GM12878 (cell line): ENCODE results near the gene GRB10. TPM values are rescaled to one million over a fixed set of nuclear protein-coding genes. Genes with fewer than 3 reads are reported as not detected.

Experiments used
- ATAC-seq: fragments of 200-7000 bp; cut with Tn5 transposase; 3 replicates; pipeline ENCODE4 v1.9.1; 2020; ENCODE audit warnings: mild to moderate bottlenecking, moderate library complexity
- BruUV-seq: library from RNA; stranded (reverse); fragments of 400-500 nt; replicated peaks from 2 replicates; lab custom pipeline; 2021; lab: Mats Ljungman, UMichigan
- CTCF ChIA-PET: fragments of 300-600 bp; sonication (Branson Sonifier 250); formaldehyde crosslinking; extraction: SDS; loops from one replicate; lab custom pipeline; 2021; ENCODE audit warnings: inconsistent platforms; lab: Yijun Ruan, JAX
- POLR2A ChIA-PET: fragments of 350-600 bp; formaldehyde crosslinking; extraction: SDS; loops from one replicate; lab custom pipeline; 2021; ENCODE audit warnings: inconsistent platforms; lab: Charles Lee
- RAD21 ChIA-PET: fragments of 300-600 bp; sonication (Branson Sonifier 250); formaldehyde crosslinking; loops from one replicate; lab custom pipeline; 2023; ENCODE audit warnings: antibody characterized with exemption; ENCODE audit not compliant: unreplicated experiment; lab: Charles Lee
- SMC1A ChIA-PET: fragments of 300-600 bp; sonication (Branson Sonifier 250); formaldehyde crosslinking; loops from one replicate; lab custom pipeline; 2023; ENCODE audit not compliant: unreplicated experiment, uncharacterized antibody; lab: Charles Lee
- DNase-seq: peaks from one replicate; pipeline ENCODE4 v3.0.0-alpha.2; 2011; ENCODE audit warnings: low read depth, low spot score
- FAIRE-seq: peaks from 3 replicates; lab custom pipeline; 2011; peaks lifted over from hg19 to GRCh38; lab: Jason Lieb, UNC
- H2AFZ ChIP-seq: 2 replicates; pipeline ENCODE4 v1.6.0; 2011; ENCODE audit warnings: low read depth, low read length, control low read depth; ENCODE audit not compliant: control insufficient read depth
- H3K27ac ChIP-seq: 2 replicates; pipeline ENCODE4 v1.5.1; 2011; ENCODE audit warnings: control low read depth; ENCODE audit not compliant: control insufficient read depth, insufficient read depth
- H3K27me3 ChIP-seq, 2 experiments: replicated peaks in 1 of 2; 2 replicates each; pipeline versions ENCODE4 v1.6.0 to v1.6.1; 2011; ENCODE audit warnings: low read length in 1 of 2; ENCODE audit not compliant: control insufficient read depth in 2 of 2, insufficient read depth in 2 of 2
- H3K36me3 ChIP-seq, 2 experiments: 2 replicates each; pipeline ENCODE4 v1.5.1; 2011; ENCODE audit warnings: low read length in 1 of 2; ENCODE audit not compliant: control insufficient read depth in 2 of 2, insufficient read depth in 2 of 2
- H3K4me1 ChIP-seq: 2 replicates; pipeline ENCODE4 v1.6.1; 2011; ENCODE audit warnings: mild to moderate bottlenecking, low read length, moderate library complexity, mixed read lengths; ENCODE audit not compliant: control insufficient read depth, insufficient read depth
- H3K4me2 ChIP-seq: 2 replicates; pipeline ENCODE4 v1.6.0; 2011; ENCODE audit warnings: control low read depth; ENCODE audit not compliant: control insufficient read depth, insufficient read depth
- H3K4me3 ChIP-seq: fragments of 200-600 bp; sonication (generic); 2 replicates; pipeline ENCODE4 v1.5.1; 2016
- H3K79me2 ChIP-seq: 2 replicates; pipeline ENCODE4 v1.6.0; 2011; ENCODE audit warnings: low read length; ENCODE audit not compliant: control insufficient read depth, insufficient read depth
- H3K9ac ChIP-seq: 2 replicates; pipeline ENCODE4 v1.8.0; 2011; ENCODE audit warnings: low read length, control low read depth, mixed read lengths; ENCODE audit not compliant: control insufficient read depth, insufficient read depth
- H3K9me3 ChIP-seq: replicated peaks from 3 replicates; pipeline ENCODE4 v1.5.1; 2011; ENCODE audit warnings: mild to moderate bottlenecking, low read length; ENCODE audit not compliant: control insufficient read depth, insufficient read depth
- H4K20me1 ChIP-seq: 2 replicates; pipeline ENCODE4 v1.6.0; 2011; ENCODE audit not compliant: control insufficient read depth, insufficient read depth
- ATF2 ChIP-seq: IDR thresholded peaks from 2 replicates; pipeline ENCODE4 v1.6.1; 2012; ENCODE audit warnings: low read length, inconsistent platforms
- RELB ChIP-seq: fragments of 450-650 bp; IDR thresholded peaks from 2 replicates; pipeline ENCODE4 v1.6.1; 2017; ENCODE audit warnings: low read depth, mild to moderate bottlenecking, moderate library complexity
- SUPT20H ChIP-seq: IDR thresholded peaks from 2 replicates; pipeline ENCODE4 v1.6.1; 2011; ENCODE audit warnings: low read depth, mild to moderate bottlenecking, low read length, moderate library complexity, borderline replicate concordance; ENCODE audit not compliant: control insufficient read depth
- TARDBP ChIP-seq: IDR thresholded peaks from 2 replicates; pipeline ENCODE4 v1.6.1; 2016; ENCODE audit warnings: borderline replicate concordance
- ZNF217 ChIP-seq: fragments of 450-650 bp; IDR thresholded peaks from 2 replicates; pipeline ENCODE4 v1.6.1; 2017; ENCODE audit warnings: antibody characterized with exemption, mild to moderate bottlenecking
- whole genome bisulfite sequencing: methylation state at CpG from one replicate; pipeline ENCODE4 v1.1.6; 2016; ENCODE audit warnings: low lambda C conversion rate; ENCODE audit not compliant: insufficient replicate concordance, insufficient coverage; ENCODE audit errors: missing lambda C conversion rate; 5-methylcytosine and 5-hydroxymethylcytosine counted together
- in situ Hi-C: fragments of 300-500 bp; cut with MboI; formaldehyde crosslinking; loops from 9 replicates; pipeline ENCODE4 v1.14.3; 2018; ENCODE audit warnings: mixed read lengths
- intact Hi-C: fragments of 100-400 bp; cut with micrococcal nuclease; formaldehyde crosslinking; loops from one replicate; pipeline ENCODE4 v1.14.2; 2022; ENCODE audit not compliant: unreplicated experiment
- polyA plus RNA-seq, 11 experiments: library from polyadenylated mRNA; depleted of rRNA in 4 of 11; unstranded in 6 of 11; stranded (reverse) in 5 of 11; fragments of >200 nt; fragmentation: Nextera tagmentation in 4 of 11; fragmentation: Illumina TruSeq in 1 of 11; extraction: Ambion mirVana in 4 of 11; extraction: Trizol in 1 of 11; gene quantifications; 1 replicate in 1 of 11; 2 replicates in 10 of 11; pipeline versions ENCODE4 v1.2.1 to v1.2.3, GENCODE V29; 2011 to 2016; ENCODE audit warnings: inconsistent platforms in 2 of 11, missing spikeins in 2 of 11, low read depth in 1 of 11
- total RNA-seq, 4 experiments: library from RNA; depleted of rRNA in 3 of 4; stranded (reverse); fragments of >200 nt in 3 of 4; fragmentation: Illumina TruSeq in 1 of 4; extraction: Trizol in 1 of 4; gene quantifications; 2 replicates each; pipeline versions ENCODE4 v1.2.1 to v1.2.3, GENCODE V29; 2013 to 2021

The GRB10 gene
- total and polyA plus RNA-seq, 10 of the 15 experiments (the other 5 are each of a cell fraction or from before 2014, with no cell fraction given): 0.04 to 0.33 TPM; not detected in 8

- intact Hi-C loops: no loop called here
- CTCF ChIA-PET: interaction anchor here (1.0 kb wide), 1 partner anchor 472 kb away, joined by 4 read pairs; no protein-coding TSS in a partner anchor
- SMC1A ChIA-PET: no interaction called here
Observed at GRCh38 chr7:50688226-50688590, 94.5 kb downstream of the GRB10 start.

More at GRCh38 chr7:50688226-50688590, 94.5 kb downstream of the GRB10 start:
- DNase-seq (no peak), ATAC-seq (no peak), FAIRE-seq (no peak)
- H3K9ac ChIP-seq: no peak overlapping the region
- H3K27ac ChIP-seq: no peak overlapping the region
- H4K20me1 ChIP-seq: no peaks in the 10 kb centered on the region
- no peaks in the 10 kb centered on the region for H3K36me3 ChIP-seq
- TF ChIP-seq ZNF217 (no peak), ATF2 (no peak), TARDBP (no peak), RELB (no peak), SUPT20H (no peak)
- no peak overlapping the region for H2AFZ ChIP-seq
- no peaks in the 10 kb centered on the region; a peak in 2 of 4 replicates for H3K27me3 ChIP-seq
- no peaks in the 10 kb centered on the region for H3K79me2 ChIP-seq
- ChIA-PET POLR2A (no interaction called here), RAD21 (no interaction called here)
- no peaks in the 10 kb centered on the region for H3K9me3 ChIP-seq
- no peak overlapping the region for H3K4me2 ChIP-seq
- in situ Hi-C loops: no loop called here
- no TSS peak for BruUV-seq
- no peaks in the 10 kb centered on the region for H3K4me1 ChIP-seq
- 7% methylated on average over 2 of the region's 2 CpGs for WGBS
- no peak overlapping the region for H3K4me3 ChIP-seq
